Tibial nerve (tissue), 3 donors: ENCODE results near the gene RIBC2.

Experiments
- CTCF ChIP-seq, 5 experiments: fragments of 200-600 bp in 3 of 5; fragments of 450-650 bp in 2 of 5; sonication (generic) in 3 of 5; IDR thresholded peaks; one replicate each; pipeline ENCODE4 v1.5.1; 2016 to 2019; ENCODE audit warnings: antibody characterized with exemption in 5 of 5, mild to moderate bottlenecking in 3 of 5, moderate library complexity in 2 of 5
- POLR2A ChIP-seq, 2 donors: fragments of 450-650 bp; IDR thresholded peaks; one replicate each; pipeline ENCODE4 v1.6.1; 2017; ENCODE audit warnings: antibody characterized with exemption in 2 of 2, mild to moderate bottlenecking in 2 of 2, moderate library complexity in 2 of 2

- TF ChIP-seq POLR2A (IDR thresholded peaks at IDR 0.05), result no peak
- no peak for TF ChIP-seq CTCF (IDR thresholded peaks at IDR 0.05)
Observed at GRCh38 chr22:45420539-45420938, 7.0 kb downstream of the RIBC2 start.
